Keratinocyte (primary cell): ENCODE results near the gene LRCH3. TPM values are rescaled to one million over a fixed set of nuclear protein-coding genes. Genes with fewer than 3 reads are reported as not detected.

Experiments used
- DNase-seq: peaks from one replicate; pipeline ENCODE4 v3.0.0-alpha.2; 2011; ENCODE audit warnings: low read depth, missing footprints, low spot score
- FAIRE-seq: peaks from 2 replicates; lab custom pipeline; 2011; peaks lifted over from hg19 to GRCh38; lab: Jason Lieb, UNC
- H2AFZ ChIP-seq: 2 replicates; pipeline ENCODE4 v1.6.0; 2012; ENCODE audit warnings: low read length, control low read depth, inconsistent platforms; ENCODE audit not compliant: control insufficient read depth
- H3K27ac ChIP-seq: 2 replicates; pipeline ENCODE4 v1.5.1; 2011; ENCODE audit warnings: low read length; ENCODE audit not compliant: control insufficient read depth, insufficient read depth
- H3K27me3 ChIP-seq: 3 replicates; pipeline ENCODE4 v1.6.0; 2011; ENCODE audit warnings: low read length; ENCODE audit not compliant: control insufficient read depth, insufficient read depth; ENCODE audit errors: extremely low read depth
- H3K36me3 ChIP-seq, 2 experiments: 2 replicates in 1 of 2; 3 replicates in 1 of 2; pipeline ENCODE4 v1.5.1; 2011; ENCODE audit warnings: low read length in 2 of 2, mild to moderate bottlenecking in 1 of 2; ENCODE audit not compliant: control insufficient read depth in 2 of 2, insufficient read depth in 2 of 2; ENCODE audit errors: extremely low read depth in 1 of 2
- H3K4me1 ChIP-seq: 3 replicates; pipeline ENCODE4 v1.5.1; 2011; ENCODE audit warnings: low read length; ENCODE audit not compliant: control insufficient read depth, insufficient read depth; ENCODE audit errors: extremely low read depth
- H3K4me2 ChIP-seq: 3 replicates; pipeline ENCODE4 v1.6.0; 2011; ENCODE audit warnings: low read depth, low read length; ENCODE audit not compliant: control insufficient read depth, insufficient read depth; ENCODE audit errors: extremely low read depth
- H3K4me3 ChIP-seq, 3 experiments: fragments of 200-600 bp in 1 of 3; sonication (generic) in 1 of 3; 2 replicates in 2 of 3; 3 replicates in 1 of 3; pipeline ENCODE4 v1.5.1; 2011 to 2016; ENCODE audit warnings: low read length in 3 of 3, mild to moderate bottlenecking in 3 of 3, control low read depth in 2 of 3, inconsistent platforms in 1 of 3, low read depth in 1 of 3, mixed read lengths in 1 of 3, mixed run types in 1 of 3, moderate library complexity in 1 of 3; ENCODE audit not compliant: control insufficient read depth in 2 of 3, insufficient read depth in 2 of 3; ENCODE audit errors: extremely low read depth in 1 of 3
- H3K79me2 ChIP-seq: 2 replicates; pipeline ENCODE4 v1.6.0; 2012; ENCODE audit warnings: low read length; ENCODE audit not compliant: control insufficient read depth, insufficient read depth
- H3K9ac ChIP-seq: 3 replicates; pipeline ENCODE4 v1.6.0; 2011; ENCODE audit warnings: low read length; ENCODE audit not compliant: control insufficient read depth, insufficient read depth; ENCODE audit errors: extremely low read depth
- H3K9me1 ChIP-seq: 3 replicates; pipeline ENCODE4 v1.6.0; 2011; ENCODE audit warnings: low read length; ENCODE audit not compliant: control insufficient read depth, insufficient read depth; ENCODE audit errors: extremely low read depth
- H3K9me3 ChIP-seq: 2 replicates; pipeline ENCODE4 v1.5.1; 2012; ENCODE audit warnings: low read depth, low read length; ENCODE audit not compliant: control insufficient read depth
- H4K20me1 ChIP-seq: 3 replicates; pipeline ENCODE4 v1.6.0; 2011; ENCODE audit warnings: low read length; ENCODE audit not compliant: control insufficient read depth, insufficient read depth; ENCODE audit errors: extremely low read depth
- EZH2 ChIP-seq: IDR thresholded peaks from one replicate; pipeline ENCODE4 v1.6.1; 2012; ENCODE audit warnings: inconsistent platforms, mild to moderate bottlenecking, low read length, moderate library complexity
- dilution Hi-C: fragments of 300-500 bp; cut with MboI; formaldehyde crosslinking; loops from one replicate; pipeline ENCODE4 v1.7.0; 2020; ENCODE audit warnings: low sequenced_read_pairs; ENCODE audit not compliant: extremely low pct_ligation_motif_present
- polyA plus RNA-seq, 5 experiments: library from polyadenylated mRNA; depleted of rRNA in 3 of 5; stranded (reverse) in 3 of 5; stranded (forward) in 1 of 5; unstranded in 1 of 5; fragments of >200 nt; gene quantifications; 1 replicate in 1 of 5; 2 replicates in 3 of 5; 3 replicates in 1 of 5; pipeline versions ENCODE4 v1.2.1 to v1.2.3, GENCODE V29; 2011 to 2012; ENCODE audit warnings: missing spikeins in 2 of 5, low read depth in 1 of 5, low replicate concordance in 1 of 5
- TF ChIP-seq, protein P1 (sequence below), 3 experiments: IDR thresholded peaks in 1 of 3; conservative IDR thresholded peaks in 1 of 3; optimal IDR thresholded peaks in 1 of 3; 2 replicates in 2 of 3; 3 replicates in 1 of 3; pipeline versions ENCODE3 to v1.5.1; 2011; ENCODE audit warnings: low read length in 3 of 3, mild to moderate bottlenecking in 3 of 3, moderate library complexity in 2 of 3, control low read depth in 1 of 3, inconsistent platforms in 1 of 3; ENCODE audit not compliant: insufficient read depth in 2 of 3; ENCODE audit errors: extremely low read depth in 1 of 3

Gene LRCH3
- polyA plus RNA-seq, 1 donor (not counting 4 experiments of a cell fraction or from before 2014, with no cell fraction given), result 50.2 TPM

DNA sequence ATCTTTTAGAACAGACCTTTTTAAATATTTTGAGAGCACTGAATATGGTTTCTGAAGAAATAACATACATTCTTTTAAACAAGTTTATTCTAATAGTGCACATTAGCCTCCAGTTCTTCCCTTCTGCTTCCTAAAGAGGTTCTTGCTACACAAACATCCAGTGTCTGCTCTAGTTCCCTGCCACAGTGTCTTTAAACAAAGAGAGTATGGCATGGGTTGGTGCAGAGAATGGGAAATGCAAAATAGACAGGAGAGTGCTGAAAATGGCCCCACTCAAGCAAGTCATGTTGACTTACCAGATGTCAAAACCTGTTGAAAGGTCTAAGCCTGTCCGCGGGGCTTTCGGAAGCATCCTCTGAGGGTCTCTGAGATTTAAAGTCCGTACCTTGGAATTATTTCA is 86.8 kb downstream of the LRCH3 start:
- Histone ChIP-seq H3K9me1 (no peaks in the 10 kb centered on the region), H3K9me3 (no peaks in the 10 kb centered on the region), H3K27me3 (no peaks in the 10 kb centered on the region), H4K20me1 (no peaks in the 10 kb centered on the region), H3K36me3 (peaks cover 6 to 11% of the 10 kb centered on the region in 2 experiments), H3K79me2 (no peaks in the 10 kb centered on the region), H3K4me2 (no peak overlapping the region), H3K4me3 (no peak overlapping the region), H2AFZ (no peak overlapping the region), H3K4me1 (no peaks in the 10 kb centered on the region), H3K9ac (no peak overlapping the region), H3K27ac (no peak overlapping the region)
- DNase-seq (no peak), FAIRE-seq (no peak)
- dilution Hi-C loops, result no loop called here
- TF ChIP-seq, protein P1, sequence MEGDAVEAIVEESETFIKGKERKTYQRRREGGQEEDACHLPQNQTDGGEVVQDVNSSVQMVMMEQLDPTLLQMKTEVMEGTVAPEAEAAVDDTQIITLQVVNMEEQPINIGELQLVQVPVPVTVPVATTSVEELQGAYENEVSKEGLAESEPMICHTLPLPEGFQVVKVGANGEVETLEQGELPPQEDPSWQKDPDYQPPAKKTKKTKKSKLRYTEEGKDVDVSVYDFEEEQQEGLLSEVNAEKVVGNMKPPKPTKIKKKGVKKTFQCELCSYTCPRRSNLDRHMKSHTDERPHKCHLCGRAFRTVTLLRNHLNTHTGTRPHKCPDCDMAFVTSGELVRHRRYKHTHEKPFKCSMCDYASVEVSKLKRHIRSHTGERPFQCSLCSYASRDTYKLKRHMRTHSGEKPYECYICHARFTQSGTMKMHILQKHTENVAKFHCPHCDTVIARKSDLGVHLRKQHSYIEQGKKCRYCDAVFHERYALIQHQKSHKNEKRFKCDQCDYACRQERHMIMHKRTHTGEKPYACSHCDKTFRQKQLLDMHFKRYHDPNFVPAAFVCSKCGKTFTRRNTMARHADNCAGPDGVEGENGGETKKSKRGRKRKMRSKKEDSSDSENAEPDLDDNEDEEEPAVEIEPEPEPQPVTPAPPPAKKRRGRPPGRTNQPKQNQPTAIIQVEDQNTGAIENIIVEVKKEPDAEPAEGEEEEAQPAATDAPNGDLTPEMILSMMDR (optimal IDR thresholded peaks at IDR 0.05 in 1 of 3, IDR thresholded peaks at IDR 0.05 in 1 of 3, conservative IDR thresholded peaks at IDR 0.05 in 1 of 3; ENCODE audit: extremely low read depth in 1 of 3, insufficient read depth in 2 of 3, low read length in 3 of 3), result no peak
- no peak for TF ChIP-seq EZH2

DNA sequence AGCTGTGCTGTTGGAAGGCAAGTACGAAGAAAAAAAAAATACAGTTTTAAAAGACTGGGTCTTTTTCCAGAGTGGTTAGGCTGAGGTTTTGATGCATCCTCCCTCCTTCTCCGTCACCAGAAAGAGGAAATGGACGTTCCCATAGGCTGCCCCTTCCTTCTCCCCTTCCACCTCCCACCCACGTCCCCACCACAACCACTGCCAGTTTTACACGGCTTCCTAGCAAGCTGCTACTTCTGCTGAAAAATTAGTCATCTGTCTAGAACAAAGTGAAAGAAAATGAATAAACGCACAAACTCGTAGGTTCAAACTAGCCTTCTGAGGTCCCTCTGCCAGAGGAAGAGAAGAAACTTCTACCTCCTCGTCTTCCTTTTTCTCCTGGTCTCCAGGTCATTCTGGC is 87.4 kb downstream of the LRCH3 start:
- no peak overlapping the region for H3K4me2 ChIP-seq
- H2AFZ ChIP-seq, result no peak overlapping the region
- H3K79me2 ChIP-seq, result no peaks in the 10 kb centered on the region
- TF ChIP-seq, protein P1 (optimal IDR thresholded peaks at IDR 0.05 in 1 of 3, IDR thresholded peaks at IDR 0.05 in 1 of 3, conservative IDR thresholded peaks at IDR 0.05 in 1 of 3; ENCODE audit: extremely low read depth in 1 of 3, insufficient read depth in 2 of 3, low read length in 3 of 3), result no peak
- no peak for TF ChIP-seq EZH2
- no peaks in the 10 kb centered on the region for H3K9me1 ChIP-seq
- H3K4me1 ChIP-seq, result no peaks in the 10 kb centered on the region
- H3K4me3 ChIP-seq, result no peak overlapping the region
- no peak overlapping the region for H3K9ac ChIP-seq
- H4K20me1 ChIP-seq, result no peaks in the 10 kb centered on the region
- H3K27ac ChIP-seq, result no peak overlapping the region
- FAIRE-seq (no peak), DNase-seq (no peak)
- dilution Hi-C loops, result no loop called here
- H3K27me3 ChIP-seq, result no peaks in the 10 kb centered on the region
- peaks cover 7 to 10% of the 10 kb centered on the region in 2 experiments for H3K36me3 ChIP-seq
- no peaks in the 10 kb centered on the region for H3K9me3 ChIP-seq
